ENCODE results near the gene NFIA. TPM values are rescaled to one million over a fixed set of nuclear protein-coding genes. Genes with fewer than 3 reads are reported as not detected.

NFIA gene
- total RNA-seq, 6 donors from 2014 or later = 33.5 to 94.3 (median 44.9) TPM

DNA sequence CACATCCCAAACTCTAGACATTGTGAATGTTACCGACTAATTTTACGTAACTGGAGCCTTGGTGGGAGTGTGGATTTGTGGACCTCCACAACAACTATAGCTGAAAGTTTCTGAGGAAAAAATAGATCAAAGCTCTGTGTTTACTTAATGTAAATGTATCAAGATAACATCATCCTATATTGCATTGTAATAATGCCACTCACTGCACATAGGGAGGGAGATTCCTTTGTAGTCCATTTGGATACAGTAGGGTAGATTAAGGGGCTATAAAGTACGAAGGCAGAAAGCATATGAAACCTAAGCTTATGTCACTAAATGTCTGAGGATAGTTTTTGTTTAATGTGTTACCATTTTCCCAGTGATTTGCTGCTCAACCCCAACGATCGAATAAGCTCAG lies 369.2 kb downstream of the NFIA start:
- Histone ChIP-seq H3K4me3 (no peak overlapping the region), H3K4me1 (peaks cover 29 to 46% (median 36%) of the 10 kb centered on the region in 4 donors), H3K9me3 (no peaks in the 10 kb centered on the region), H3K27ac (peak overlapping the region in 1 of 4 donors; percentile 56), H3K36me3 (peaks cover 0 to 15% (median 3%) of the 10 kb centered on the region in 4 donors), H3K27me3 (no peaks in the 10 kb centered on the region)
- TF ChIP-seq POLR2A (IDR thresholded peaks at IDR 0.05) = no peak
- TF ChIP-seq, protein P1, sequence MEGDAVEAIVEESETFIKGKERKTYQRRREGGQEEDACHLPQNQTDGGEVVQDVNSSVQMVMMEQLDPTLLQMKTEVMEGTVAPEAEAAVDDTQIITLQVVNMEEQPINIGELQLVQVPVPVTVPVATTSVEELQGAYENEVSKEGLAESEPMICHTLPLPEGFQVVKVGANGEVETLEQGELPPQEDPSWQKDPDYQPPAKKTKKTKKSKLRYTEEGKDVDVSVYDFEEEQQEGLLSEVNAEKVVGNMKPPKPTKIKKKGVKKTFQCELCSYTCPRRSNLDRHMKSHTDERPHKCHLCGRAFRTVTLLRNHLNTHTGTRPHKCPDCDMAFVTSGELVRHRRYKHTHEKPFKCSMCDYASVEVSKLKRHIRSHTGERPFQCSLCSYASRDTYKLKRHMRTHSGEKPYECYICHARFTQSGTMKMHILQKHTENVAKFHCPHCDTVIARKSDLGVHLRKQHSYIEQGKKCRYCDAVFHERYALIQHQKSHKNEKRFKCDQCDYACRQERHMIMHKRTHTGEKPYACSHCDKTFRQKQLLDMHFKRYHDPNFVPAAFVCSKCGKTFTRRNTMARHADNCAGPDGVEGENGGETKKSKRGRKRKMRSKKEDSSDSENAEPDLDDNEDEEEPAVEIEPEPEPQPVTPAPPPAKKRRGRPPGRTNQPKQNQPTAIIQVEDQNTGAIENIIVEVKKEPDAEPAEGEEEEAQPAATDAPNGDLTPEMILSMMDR (IDR thresholded peaks at IDR 0.05) = no peak
- no peak for ATAC-seq (ENCODE audit: low FRiP score in 2 of 2)
- 91 to 92% methylated on average over 5 of the region's 5 CpGs for WGBS, 2 donors
- no peak for DNase-seq

DNA sequence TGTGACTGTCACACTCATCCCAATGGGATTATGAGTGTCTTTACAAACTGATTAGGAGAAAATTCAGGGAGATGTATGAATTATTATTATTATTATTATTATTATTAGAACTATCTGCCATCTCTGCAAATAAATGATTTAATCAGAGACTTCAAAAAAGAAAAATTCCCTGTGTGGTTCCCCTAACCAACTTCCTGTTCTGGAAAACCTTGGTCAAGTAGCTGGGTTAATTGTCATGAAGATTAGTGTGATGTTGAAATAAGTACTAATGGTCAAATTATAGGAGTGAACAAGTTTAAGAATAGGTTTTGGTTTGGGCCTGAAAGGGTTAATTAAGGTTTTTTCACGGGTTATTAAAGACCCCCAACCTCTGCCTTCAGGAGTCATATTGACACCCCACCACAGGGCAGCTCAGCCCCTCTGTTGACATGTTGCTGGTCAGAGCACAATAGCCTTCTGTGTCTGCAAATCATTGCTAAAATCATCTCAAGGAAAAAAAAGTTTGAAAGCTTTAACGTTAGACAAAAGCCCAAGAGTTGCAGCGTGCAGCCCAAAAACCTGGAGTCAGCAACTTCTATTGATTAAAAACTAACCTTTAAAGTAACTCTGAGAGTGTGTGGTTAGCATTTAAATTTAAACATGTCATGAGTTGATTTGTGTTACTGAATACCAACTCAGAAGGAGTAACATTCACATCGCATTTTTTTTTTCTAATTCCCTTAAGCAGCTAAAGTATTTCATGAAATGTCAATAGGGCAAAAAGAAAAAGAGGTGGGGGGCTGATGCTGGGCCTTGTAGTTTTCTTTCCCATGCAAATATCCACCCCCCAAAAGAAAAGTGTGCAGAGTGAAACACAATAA lies 370.0 kb downstream of the NFIA start:
- no peak for TF ChIP-seq POLR2A (IDR thresholded peaks at IDR 0.05)
- no peak for TF ChIP-seq EP300 (IDR thresholded peaks at IDR 0.05)
- TF ChIP-seq, protein P1 (IDR thresholded peaks at IDR 0.05) = no peak
- TF ChIP-seq POLR2AphosphoS5 (IDR thresholded peaks at IDR 0.05) = no peak
- peaks cover 29 to 42% (median 36%) of the 10 kb centered on the region in 4 donors for H3K4me1 ChIP-seq
- WGBS, 2 donors = 14 to 15% methylated on average over 4 of the region's 4 CpGs
- ATAC-seq (ENCODE audit: low FRiP score in 2 of 2) (no peak), DNase-seq (no peak)
- H3K27ac ChIP-seq = peak overlapping the region in 3 of 4 donors; percentile 26 to 57 (median 46)
- H3K36me3 ChIP-seq = peaks cover 0 to 16% (median 3%) of the 10 kb centered on the region in 4 donors
- H3K9me3 ChIP-seq = no peaks in the 10 kb centered on the region
- no peak overlapping the region for H3K4me3 ChIP-seq
- no peaks in the 10 kb centered on the region for H3K27me3 ChIP-seq

DNA sequence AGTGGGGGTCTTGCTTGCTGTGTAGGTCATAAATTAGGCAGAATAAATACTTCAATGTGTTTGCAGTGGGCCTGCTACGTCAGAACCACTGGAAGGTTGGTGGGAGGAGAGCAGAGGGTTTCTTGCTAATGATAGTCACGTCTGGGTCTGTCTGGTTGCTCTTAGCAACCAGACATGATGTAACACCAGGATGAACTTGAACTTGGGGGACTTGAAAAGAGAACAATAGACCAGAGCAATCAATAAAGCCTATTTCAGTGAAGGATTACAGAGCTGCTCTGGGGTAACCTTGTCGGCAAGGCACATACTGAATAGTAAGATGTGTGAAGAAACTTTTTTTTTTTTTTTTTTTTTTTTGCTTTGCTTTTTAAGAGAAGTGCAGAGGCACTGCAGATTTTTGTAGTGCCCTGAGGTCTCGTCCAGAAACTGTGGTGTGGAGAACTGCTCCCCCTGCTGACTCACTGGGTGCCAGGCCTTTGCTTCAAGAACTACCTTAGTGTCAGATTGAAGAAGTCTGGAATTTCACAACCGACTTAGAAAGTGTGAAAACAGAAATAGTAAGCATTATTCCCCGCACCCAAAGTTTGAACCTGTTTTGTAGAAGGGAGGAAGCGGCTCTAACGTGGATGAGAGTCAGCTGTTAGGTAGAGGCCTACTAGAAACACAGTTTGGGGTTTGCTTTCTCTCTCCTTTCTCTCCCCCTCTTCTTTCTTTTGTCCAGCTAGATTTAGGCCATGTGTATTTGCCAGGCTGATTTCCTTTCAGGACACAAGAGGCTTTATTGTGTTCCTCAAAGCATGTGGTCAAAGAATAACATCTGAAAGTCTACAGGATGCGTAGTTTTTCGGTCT lies 371.0 kb downstream of the NFIA start:
- H3K27ac ChIP-seq = peak overlapping the region; percentile 26 to 67 (median 52)
- ATAC-seq (ENCODE audit: low FRiP score in 2 of 2) (peak; percentile 91), DNase-seq (peak in 1 of 2 donors; percentile 90)
- peaks cover 0 to 16% (median 3%) of the 10 kb centered on the region in 4 donors for H3K36me3 ChIP-seq
- H3K4me3 ChIP-seq = no peak overlapping the region
- peaks cover 29 to 42% (median 36%) of the 10 kb centered on the region in 4 donors for H3K4me1 ChIP-seq
- TF ChIP-seq, protein P1 (IDR thresholded peaks at IDR 0.05) = peak; percentile 51 to 74 (median 62)
- TF ChIP-seq POLR2A (IDR thresholded peaks at IDR 0.05) = no peak
- TF ChIP-seq POLR2AphosphoS5 (IDR thresholded peaks at IDR 0.05) = peak in 1 of 2 donors; percentile 29
- peak in 1 of 4 donors; percentile 25 for TF ChIP-seq EP300 (IDR thresholded peaks at IDR 0.05)
- no peaks in the 10 kb centered on the region for H3K27me3 ChIP-seq
- 15% methylated on average over 10 of the region's 10 CpGs for WGBS, 2 donors
- H3K9me3 ChIP-seq = no peaks in the 10 kb centered on the region

DNA sequence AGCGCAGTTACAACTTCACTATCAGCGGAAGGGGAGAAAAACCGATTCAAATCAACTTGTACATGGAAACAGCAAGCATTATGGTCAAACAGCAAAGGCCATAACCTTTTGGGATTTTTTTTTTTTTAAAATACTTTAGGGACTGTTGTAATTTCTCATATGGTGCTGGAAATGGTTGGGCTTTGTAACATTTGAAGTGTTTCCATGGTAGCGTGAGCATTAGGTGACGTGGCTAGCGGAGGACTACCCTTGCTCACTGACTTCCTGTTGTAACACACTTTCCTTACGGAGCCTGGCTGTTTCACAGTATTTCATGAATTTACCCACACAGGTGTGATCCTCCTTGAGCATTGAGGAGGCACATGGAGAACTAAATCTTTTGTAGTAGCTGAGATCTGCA lies 373.0 kb downstream of the NFIA start:
- peaks cover 0 to 16% (median 3%) of the 10 kb centered on the region in 4 donors for H3K36me3 ChIP-seq
- no peak for TF ChIP-seq EP300 (IDR thresholded peaks at IDR 0.05)
- no peak for TF ChIP-seq POLR2AphosphoS5 (IDR thresholded peaks at IDR 0.05)
- TF ChIP-seq, protein P1 (IDR thresholded peaks at IDR 0.05) = no peak
- no peak for TF ChIP-seq POLR2A (IDR thresholded peaks at IDR 0.05)
- DNase-seq = no peak
- no peak for ATAC-seq (ENCODE audit: low FRiP score in 2 of 2)
- 83 to 92% methylated on average over 7 of the region's 7 CpGs for WGBS, 2 donors
- no peak overlapping the region for H3K4me3 ChIP-seq
- H3K9me3 ChIP-seq = no peaks in the 10 kb centered on the region
- H3K4me1 ChIP-seq = peaks cover 22 to 35% (median 27%) of the 10 kb centered on the region in 4 donors
- H3K27me3 ChIP-seq = no peaks in the 10 kb centered on the region
- no peak overlapping the region for H3K27ac ChIP-seq

All from upper lobe of left lung (tissue), 6 donors.